Measurements from ENCODE around the gene WRAP73. TPM values are rescaled to one million over a fixed set of nuclear protein-coding genes. Genes with fewer than 3 reads are reported as not detected.
A peak's percentile ranks its signal among the peaks of the same experiment; 100 is the strongest.
"Not testable (repeated sequence)": the region's sequence is repeated elsewhere in the genome, so short reads cannot be mapped to it uniquely, and the experiment has no call there.

The WRAP73 gene
- total and polyA plus RNA-seq, 9 of the 15 experiments (the other 6 are each of a cell fraction or from before 2014, with no cell fraction given), result 4.3 to 51.8 (median 30.1) TPM

- H3K9me3 ChIP-seq (replicated peaks; ENCODE audit: control insufficient read depth, insufficient read depth, low read depth, low read length); H2AFZ ChIP-seq (ENCODE audit: low read depth, low read length); FAIRE-seq; BruUV-seq (replicated peaks); H3K27ac ChIP-seq (ENCODE audit: extremely low read depth, low read depth, low read length); H3K9ac ChIP-seq (ENCODE audit: insufficient read depth in 1 of 2, low read depth in 2 of 2, low read length in 2 of 2); H3K79me2 ChIP-seq (ENCODE audit: control insufficient read depth, insufficient read depth, low read length); DNase-seq (ENCODE audit: extremely low read depth in 1 of 4, low spot score in 3 of 4); H3K36me3 ChIP-seq (ENCODE audit: control insufficient read depth, insufficient read depth, low read length); H3K4me2 ChIP-seq (ENCODE audit: insufficient read depth, low read length); H3K9me1 ChIP-seq (ENCODE audit: control insufficient read depth, insufficient read depth, low read length); intact Hi-C loops (cut with micrococcal nuclease); POLR2A ChIA-PET; ATAC-seq; H3K4me3 ChIP-seq: not testable (repeated sequence)
- CTCF ChIA-PET (ENCODE audit: low intra/inter-chr PET ratio), result interaction anchor here (0.6 to 1.9 kb wide), 4 partner anchors 130 to 206 kb away, joined by 3 to 8 read pairs (median 6); partner anchors contain the start of gene ARHGEF16
- 3% methylated on average over 9 of the region's 9 CpGs for WGBS (ENCODE audit: insufficient coverage, low coverage, missing lambda C conversion rate)
- Histone ChIP-seq H3K27me3 (ENCODE audit: control insufficient read depth in 2 of 2, insufficient read depth in 2 of 2, low read length in 2 of 2) (peaks cover 12 to 40% of the 10 kb centered on the region in 2 experiments; a peak in 4 of 5 replicates), H3K4me1 (replicated peaks in 1 of 2; ENCODE audit: control insufficient read depth in 2 of 2, insufficient read depth in 2 of 2, low read length in 2 of 2) (peaks cover 10 to 33% of the 10 kb centered on the region in 2 experiments; a peak in 4 of 5 replicates), H4K20me1 (replicated peaks; ENCODE audit: control insufficient read depth, insufficient read depth, low read length) (peaks cover 13% of the 10 kb centered on the region; the same call in 1 of the 2 replicates)
- in situ Hi-C loops (cut with MboI), result loop anchor here (5.0 kb wide), 1 partner anchor 180 kb away; no protein-coding TSS in a partner anchor
- TF ChIP-seq YY1 (IDR thresholded peaks at IDR 0.05; ENCODE audit: borderline replicate concordance in 1 of 3, control insufficient read depth in 1 of 3, extremely low read depth in 1 of 3, insufficient read depth in 3 of 3, insufficient read length in 1 of 3, insufficient replicate concordance in 2 of 3, low read depth in 1 of 3, low read length in 2 of 3) (peak in 1 of 3 experiments; percentile 23), ZFP36 (IDR thresholded peaks at IDR 0.05; ENCODE audit: low read depth, low read length, partially characterized antibody) (peak; percentile 42), ZNF431 (CRISPR knock-in tag; IDR thresholded peaks at IDR 0.05) (peak; percentile 96)
Observed at GRCh38 chr1:3622102-3622501, 27.8 kb downstream of the WRAP73 start.
